GDM1 (cell line): ENCODE results near the gene EIF4E.
"Not testable (repeated sequence)": the region's sequence is repeated elsewhere in the genome, so short reads cannot be mapped to it uniquely, and the experiment has no call there.

Source experiments
- DNase-seq: peaks from one replicate; lab custom pipeline; 2025; lab: John Stamatoyannopoulos, UW

The EIF4E gene

GRCh38 chr4:98879515-98879914 lies 49.4 kb downstream of the EIF4E start:
- DNase-seq = no peak

DNA sequence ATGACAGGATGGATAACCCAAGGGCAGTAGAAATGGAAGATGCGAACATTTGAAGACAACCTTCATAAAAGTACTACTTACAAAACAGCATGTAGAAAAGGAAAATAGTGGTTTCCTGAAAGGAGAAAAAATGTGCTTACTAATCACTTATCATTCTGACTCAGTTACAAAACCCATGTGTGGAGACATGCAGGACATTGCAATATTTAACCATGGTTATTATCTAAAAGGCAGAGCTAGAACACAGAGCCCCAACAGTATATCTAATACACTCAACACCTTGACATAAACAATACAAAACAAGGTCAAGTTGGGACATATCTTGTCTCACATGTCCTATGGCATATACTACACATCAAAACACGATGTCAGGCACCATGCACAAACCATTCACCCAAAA lies 55.9 kb downstream of the EIF4E start:
- DNase-seq = no peak

DNA sequence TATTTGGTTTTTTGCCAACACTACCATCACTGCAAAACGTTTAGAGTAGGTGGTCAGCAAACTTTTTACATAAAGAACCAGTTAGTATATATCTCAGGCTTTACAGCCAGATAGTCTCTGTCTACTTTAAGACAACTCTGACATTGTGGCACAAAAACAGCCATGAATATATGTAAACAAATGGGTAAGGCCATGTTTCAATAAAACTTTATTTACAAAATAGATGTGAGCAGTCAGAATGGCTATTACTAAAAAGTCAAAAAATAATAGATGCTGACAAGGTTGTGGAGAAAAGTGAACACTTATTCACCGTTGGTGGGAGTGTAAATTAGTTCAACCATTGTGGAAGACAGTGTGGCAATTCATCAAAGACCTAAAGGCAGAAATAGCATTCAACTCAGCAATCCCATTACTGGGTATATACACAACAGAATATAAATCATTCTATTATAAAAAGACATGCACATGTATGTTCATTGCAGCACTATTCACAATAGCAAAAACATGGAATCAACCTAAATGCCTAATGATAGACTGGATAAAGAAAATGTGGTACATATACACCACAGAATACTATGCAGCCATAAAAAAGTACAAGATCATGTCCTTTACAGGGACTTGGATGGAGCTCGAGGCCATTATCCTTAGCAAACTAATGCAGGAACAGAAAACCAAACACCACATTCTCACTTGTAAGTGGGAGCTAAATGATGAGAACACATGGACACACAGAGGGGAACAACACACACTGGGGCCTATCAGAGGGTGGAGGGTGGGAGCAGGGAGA lies 56.6 kb downstream of the EIF4E start:
- not testable (repeated sequence) for DNase-seq

- no peak for DNase-seq
These were observed 61.3 kb downstream of the EIF4E start for GRCh38 chr4:98867648-98868047.

- DNase-seq = no peak
These were observed 63.9 kb downstream of the EIF4E start for GRCh38 chr4:98865059-98865458.

- DNase-seq = no peak
These were observed 64.4 kb downstream of the EIF4E start for GRCh38 chr4:98864560-98864959.

DNA sequence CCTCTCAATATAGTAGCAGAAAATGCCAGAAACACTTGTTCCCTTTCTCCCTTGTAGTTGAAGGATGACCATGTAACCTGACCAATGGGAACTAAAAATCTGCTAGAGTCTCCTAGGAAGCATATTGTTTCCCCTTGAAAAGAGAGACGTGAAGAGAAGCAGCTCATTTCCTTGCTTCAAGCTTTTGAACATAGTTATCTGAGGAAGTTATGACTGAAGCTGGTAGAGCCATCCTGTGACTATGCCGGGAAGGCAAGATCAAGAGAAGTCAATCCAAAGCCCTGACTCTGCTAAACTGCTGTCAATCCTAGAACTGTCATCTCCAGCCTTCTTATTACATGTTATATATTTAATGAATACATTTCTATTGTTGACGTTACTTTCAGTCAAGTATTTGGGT lies 66.6 kb downstream of the EIF4E start:
- DNase-seq = no peak

DNA sequence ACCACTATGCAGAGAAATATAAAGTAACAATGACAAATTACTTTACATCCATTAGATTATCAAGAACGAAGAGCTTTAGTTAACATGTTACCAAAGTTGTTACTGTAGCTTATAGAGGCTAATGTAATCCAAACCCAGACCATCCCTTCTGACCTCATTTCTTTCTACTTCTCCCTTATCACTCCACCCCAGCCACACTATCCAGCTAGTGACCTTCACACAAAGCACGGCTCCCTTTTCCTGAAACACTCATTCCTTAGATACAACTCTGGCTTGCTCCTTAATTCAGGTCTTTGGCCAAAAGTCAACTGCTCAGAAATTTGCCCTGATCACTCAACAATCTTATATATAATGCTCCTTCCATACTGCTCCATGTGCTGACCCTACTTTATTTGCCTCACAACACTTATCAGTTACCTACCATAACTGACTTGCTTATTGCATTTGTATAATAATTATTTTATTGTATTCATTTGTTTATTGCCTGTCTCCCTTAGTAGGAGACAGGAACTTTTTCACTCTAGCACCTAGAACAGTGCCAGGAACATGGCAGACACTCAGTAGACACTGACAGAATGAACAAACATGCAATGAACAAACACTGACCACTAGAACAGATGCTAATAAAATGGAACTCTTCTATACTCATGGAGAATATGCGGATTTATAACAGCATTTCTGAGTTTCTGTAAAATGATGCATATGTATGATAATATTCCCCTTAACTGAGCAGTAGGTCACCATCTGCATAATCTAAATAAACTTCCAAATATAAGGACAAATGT lies 67.6 kb downstream of the EIF4E start:
- no peak for DNase-seq

DNA sequence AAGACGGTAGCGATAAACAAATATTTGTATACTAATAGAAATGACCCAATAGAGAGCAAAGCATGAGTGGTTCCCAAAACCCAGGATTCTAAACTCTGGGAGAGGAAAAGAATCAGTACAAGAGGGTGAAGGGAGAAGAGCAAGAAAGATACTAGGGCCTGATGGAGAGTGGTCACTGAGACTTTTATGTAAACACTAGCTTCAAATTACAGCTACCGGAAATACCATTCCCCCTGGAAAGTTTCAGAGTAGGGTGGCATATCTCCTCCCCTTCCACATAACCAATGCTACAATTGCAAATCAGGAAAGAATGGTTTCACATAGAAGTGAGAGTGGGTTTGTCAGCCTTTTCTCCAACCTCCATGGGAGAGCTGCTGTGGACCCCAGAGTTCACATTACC lies 77.1 kb downstream of the EIF4E start:
- DNase-seq = no peak

DNA sequence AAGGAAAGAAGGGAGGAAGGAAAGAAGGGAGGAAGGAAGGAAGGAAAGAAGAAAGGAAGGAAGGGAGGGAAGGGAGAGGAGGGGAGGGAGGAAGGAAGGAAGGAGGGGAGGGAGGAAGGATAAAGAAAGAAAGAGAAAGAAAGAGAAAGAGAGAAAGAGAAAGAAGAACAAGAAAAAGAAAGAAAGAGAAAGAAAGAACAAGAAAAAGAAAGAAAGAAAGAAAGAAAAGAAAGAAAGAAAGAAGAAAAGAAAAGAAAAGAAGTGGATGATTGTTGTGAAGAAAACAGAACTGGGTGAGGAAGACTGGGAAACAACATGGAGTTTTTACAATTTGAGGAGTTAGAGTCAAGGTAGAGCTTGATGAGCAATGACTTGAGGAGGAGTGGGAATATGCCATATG lies 78.0 kb downstream of the EIF4E start:
- DNase-seq = no peak

GRCh38 chr4:98848448-98848847 lies 80.5 kb downstream of the EIF4E start:
- no peak for DNase-seq

- DNase-seq = no peak
These were observed 83.0 kb downstream of the EIF4E start for GRCh38 chr4:98845960-98846359.

DNA sequence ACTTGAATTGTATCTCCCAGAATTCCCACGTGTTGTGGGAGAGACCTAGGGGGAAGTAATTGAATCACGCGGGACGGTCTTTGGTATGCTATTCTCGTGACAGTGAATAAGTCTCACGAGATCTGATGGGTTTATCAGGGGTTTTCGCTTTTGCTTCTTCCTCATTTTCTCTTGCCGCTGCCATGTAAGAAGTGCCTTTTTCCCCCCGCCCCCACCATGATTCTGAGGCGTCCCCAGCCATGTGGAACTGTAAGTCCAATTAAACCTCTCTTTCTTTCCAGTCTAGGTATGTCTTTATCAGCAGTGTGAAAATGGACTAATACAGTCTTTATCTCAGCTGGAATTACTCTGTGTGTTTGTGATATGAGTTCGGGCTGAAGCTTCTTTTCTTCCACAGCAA lies 86.0 kb downstream of the EIF4E start:
- DNase-seq = not testable (repeated sequence)

- no peak for DNase-seq
These were observed 89.8 kb downstream of the EIF4E start for GRCh38 chr4:98838977-98839618.

DNA sequence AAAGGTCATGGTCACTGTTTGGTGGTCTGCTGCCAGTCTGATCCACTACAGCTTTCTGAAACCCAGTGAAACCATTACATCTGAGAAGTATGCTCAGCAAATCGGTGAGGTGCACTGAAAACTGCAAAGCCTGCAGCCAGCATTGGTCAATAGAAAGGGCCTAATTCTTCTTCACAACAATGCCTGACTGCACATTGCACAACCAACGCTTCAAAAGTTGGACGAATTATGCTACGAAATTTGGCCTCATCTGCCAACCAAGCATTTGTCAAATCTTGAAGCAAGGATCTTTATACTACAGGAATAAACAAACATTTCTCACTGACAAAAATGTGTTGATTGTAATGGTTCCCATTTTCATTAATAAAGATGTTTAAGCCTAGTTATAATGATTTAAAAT lies 90.4 kb downstream of the EIF4E start:
- no peak for DNase-seq

DNA sequence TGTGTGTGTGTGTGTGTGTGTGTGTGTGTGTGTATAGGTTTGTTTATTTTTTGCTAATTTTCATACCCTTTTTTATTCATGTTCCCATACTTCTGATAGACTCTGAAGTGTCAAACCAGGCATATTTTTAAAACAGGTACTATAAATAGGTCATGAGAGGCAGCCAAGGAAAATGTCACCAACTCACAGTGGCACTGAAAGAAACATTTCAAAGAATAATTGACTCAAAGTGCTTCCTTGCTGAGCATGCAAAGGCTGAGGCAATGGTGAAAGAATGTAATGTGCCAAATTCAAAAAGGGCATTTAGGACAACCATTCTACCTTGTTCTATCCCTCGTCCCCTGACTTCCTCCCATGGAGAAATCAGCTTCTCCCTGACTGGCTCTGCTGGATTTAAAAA lies 95.5 kb downstream of the EIF4E start:
- no peak for DNase-seq

GRCh38 chr4:98831036-98831435 lies 97.9 kb downstream of the EIF4E start:
- DNase-seq = not testable (repeated sequence)
